Osteoblast (primary cell): ENCODE results near the gene JAK1. TPM values are rescaled to one million over a fixed set of nuclear protein-coding genes. Genes with fewer than 3 reads are reported as not detected.
A peak's percentile ranks its signal among the peaks of the same experiment; 100 is the strongest.

Experiments used
- DNase-seq: peaks from one replicate; pipeline ENCODE4 v3.0.0; 2011; ENCODE audit warnings: low spot score, mixed read lengths; ENCODE audit not compliant: insufficient read length; ENCODE audit errors: missing footprints
- H2AFZ ChIP-seq: 2 replicates; pipeline ENCODE4 v1.6.0; 2011; ENCODE audit warnings: mild to moderate bottlenecking, low read length
- H3K27ac ChIP-seq: 2 replicates; pipeline ENCODE4 v1.5.1; 2011; ENCODE audit warnings: mild to moderate bottlenecking, low read depth, low read length, moderate library complexity
- H3K27me3 ChIP-seq: 2 replicates; pipeline ENCODE4 v1.6.0; 2012; ENCODE audit warnings: mild to moderate bottlenecking, control low read depth, inconsistent platforms, low read length, moderate library complexity; ENCODE audit not compliant: insufficient read depth
- H3K36me3 ChIP-seq: 2 replicates; pipeline ENCODE4 v1.5.1; 2011; ENCODE audit warnings: mild to moderate bottlenecking, low read length, control low read depth, moderate library complexity; ENCODE audit not compliant: insufficient read depth
- H3K4me1 ChIP-seq: 2 replicates; pipeline ENCODE4 v1.5.1; 2011; ENCODE audit warnings: mild to moderate bottlenecking, low read length, control low read depth, moderate library complexity; ENCODE audit not compliant: insufficient read depth
- H3K4me2 ChIP-seq: 2 replicates; pipeline ENCODE4 v1.6.0; 2011; ENCODE audit warnings: mild to moderate bottlenecking, low read length; ENCODE audit not compliant: insufficient read depth
- H3K4me3 ChIP-seq: fragments of 200-600 bp; sonication (generic); 3 replicates; pipeline ENCODE4 v1.5.1; 2012; ENCODE audit warnings: mild to moderate bottlenecking, low read length, inconsistent platforms; ENCODE audit not compliant: insufficient read depth
- H3K79me2 ChIP-seq: 2 replicates; pipeline ENCODE4 v1.6.0; 2012; ENCODE audit warnings: mild to moderate bottlenecking, low read length, control low read depth, inconsistent platforms; ENCODE audit not compliant: insufficient read depth
- H3K9me3 ChIP-seq: 2 replicates; pipeline ENCODE4 v1.5.1; 2011; ENCODE audit warnings: low read depth, low read length, control low read depth
- H4K20me1 ChIP-seq: 2 replicates; pipeline ENCODE4 v1.6.0; 2012; ENCODE audit warnings: mild to moderate bottlenecking, low read length, control low read depth; ENCODE audit not compliant: insufficient read depth
- CTCF ChIP-seq: IDR thresholded peaks from 2 replicates; pipeline ENCODE4 v1.5.1; 2011; ENCODE audit warnings: mild to moderate bottlenecking, low read depth, low read length, moderate library complexity; ENCODE audit errors: extremely low read depth
- total RNA-seq: library from RNA; depleted of rRNA; stranded (reverse); fragments of >200 nt; gene quantifications from 2 replicates; pipeline ENCODE4 v1.2.3, GENCODE V29; 2012

JAK1 gene
- total RNA-seq, 1 donor, result 197 TPM

GRCh38 chr1:64975127-64975526 is 8.8 kb upstream of the JAK1 start:
- no peaks in the 10 kb centered on the region for H3K36me3 ChIP-seq
- no peak overlapping the region for H2AFZ ChIP-seq
- H3K9me3 ChIP-seq, result no peaks in the 10 kb centered on the region
- no peaks in the 10 kb centered on the region for H3K4me1 ChIP-seq
- no peak for TF ChIP-seq CTCF
- no peaks in the 10 kb centered on the region for H4K20me1 ChIP-seq
- H3K27me3 ChIP-seq, result no peaks in the 10 kb centered on the region
- H3K4me3 ChIP-seq, result no peak overlapping the region
- H3K27ac ChIP-seq, result no peak overlapping the region
- no peak overlapping the region for H3K4me2 ChIP-seq
- H3K79me2 ChIP-seq, result no peaks in the 10 kb centered on the region
- DNase-seq, result no peak

- Histone ChIP-seq H3K4me1 (no peaks in the 10 kb centered on the region), H3K36me3 (no peaks in the 10 kb centered on the region), H3K79me2 (no peaks in the 10 kb centered on the region), H3K27ac (no peak overlapping the region), H4K20me1 (no peaks in the 10 kb centered on the region), H3K27me3 (no peaks in the 10 kb centered on the region), H2AFZ (no peak overlapping the region), H3K4me2 (no peak overlapping the region), H3K4me3 (no peak overlapping the region), H3K9me3 (no peaks in the 10 kb centered on the region)
- no peak for TF ChIP-seq CTCF
- DNase-seq, result no peak
Observed at GRCh38 chr1:64974288-64974825, 8.0 kb upstream of the JAK1 start.

GRCh38 chr1:64973061-64973647 is 6.8 kb upstream of the JAK1 start:
- H3K79me2 ChIP-seq, result no peaks in the 10 kb centered on the region
- no peak overlapping the region for H3K4me3 ChIP-seq
- H3K4me1 ChIP-seq, result no peaks in the 10 kb centered on the region
- H3K9me3 ChIP-seq, result no peaks in the 10 kb centered on the region
- no peaks in the 10 kb centered on the region for H4K20me1 ChIP-seq
- H3K27ac ChIP-seq, result no peak overlapping the region
- H3K27me3 ChIP-seq, result no peaks in the 10 kb centered on the region
- no peak overlapping the region for H2AFZ ChIP-seq
- no peak for TF ChIP-seq CTCF
- DNase-seq, result no peak
- H3K4me2 ChIP-seq, result no peak overlapping the region
- H3K36me3 ChIP-seq, result no peaks in the 10 kb centered on the region

DNA sequence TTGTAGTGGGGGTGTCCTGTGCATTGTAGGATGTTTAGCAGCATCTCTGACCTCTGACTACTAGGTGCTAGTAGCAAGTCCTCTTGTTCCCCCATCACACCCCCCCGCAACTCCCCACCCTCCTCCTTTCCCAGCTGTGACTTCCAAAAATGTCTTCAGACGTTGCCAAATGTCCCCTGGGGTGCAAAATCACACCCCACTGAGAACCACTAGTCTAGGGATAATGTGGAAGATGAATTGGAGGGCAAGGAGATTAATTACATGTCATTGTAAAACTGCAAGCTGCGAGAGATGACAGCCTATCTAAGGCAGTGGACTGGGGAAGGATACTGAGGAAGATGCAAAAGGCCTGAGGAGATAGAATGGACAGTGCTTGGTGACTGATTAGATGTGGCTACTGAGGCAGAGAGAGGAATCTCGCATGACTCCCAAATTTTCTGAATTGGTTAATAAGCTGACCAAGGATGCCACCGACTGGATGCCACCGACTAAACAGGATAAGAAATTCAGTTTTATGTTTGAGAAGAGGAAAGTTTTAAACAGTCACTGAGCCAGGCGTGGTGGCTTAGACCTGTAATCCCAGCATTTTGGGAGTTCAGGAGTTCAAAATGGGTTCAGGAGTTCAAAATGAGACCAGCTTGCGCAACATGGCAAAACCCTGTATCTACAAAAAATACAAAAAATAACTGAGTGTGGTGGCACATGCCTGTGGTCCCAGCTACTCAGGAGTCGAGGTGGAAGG is 3.1 kb upstream of the JAK1 start:
- H3K9me3 ChIP-seq, result no peaks in the 10 kb centered on the region
- peak; percentile 48 for DNase-seq

More for the DNA sequence above, 3.1 kb upstream of the JAK1 start:
- Histone ChIP-seq H2AFZ (no peak overlapping the region), H3K36me3 (no peaks in the 10 kb centered on the region), H3K4me2 (no peak overlapping the region), H3K4me3 (no peak overlapping the region), H3K27me3 (no peaks in the 10 kb centered on the region), H3K4me1 (peaks cover 9% of the 10 kb centered on the region), H3K27ac (no peak overlapping the region), H3K79me2 (peaks cover 18% of the 10 kb centered on the region), H4K20me1 (peaks cover 13% of the 10 kb centered on the region)
- TF ChIP-seq CTCF, result peak; percentile 32
